Measurements from ENCODE around the gene GPALPP1.
"Not testable (repeated sequence)": the region's sequence is repeated elsewhere in the genome, so short reads cannot be mapped to it uniquely, and the experiment has no call there.

GPALPP1 gene, protein sequence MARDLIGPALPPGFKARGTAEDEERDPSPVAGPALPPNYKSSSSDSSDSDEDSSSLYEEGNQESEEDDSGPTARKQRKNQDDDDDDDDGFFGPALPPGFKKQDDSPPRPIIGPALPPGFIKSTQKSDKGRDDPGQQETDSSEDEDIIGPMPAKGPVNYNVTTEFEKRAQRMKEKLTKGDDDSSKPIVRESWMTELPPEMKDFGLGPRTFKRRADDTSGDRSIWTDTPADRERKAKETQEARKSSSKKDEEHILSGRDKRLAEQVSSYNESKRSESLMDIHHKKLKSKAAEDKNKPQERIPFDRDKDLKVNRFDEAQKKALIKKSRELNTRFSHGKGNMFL

DNA sequence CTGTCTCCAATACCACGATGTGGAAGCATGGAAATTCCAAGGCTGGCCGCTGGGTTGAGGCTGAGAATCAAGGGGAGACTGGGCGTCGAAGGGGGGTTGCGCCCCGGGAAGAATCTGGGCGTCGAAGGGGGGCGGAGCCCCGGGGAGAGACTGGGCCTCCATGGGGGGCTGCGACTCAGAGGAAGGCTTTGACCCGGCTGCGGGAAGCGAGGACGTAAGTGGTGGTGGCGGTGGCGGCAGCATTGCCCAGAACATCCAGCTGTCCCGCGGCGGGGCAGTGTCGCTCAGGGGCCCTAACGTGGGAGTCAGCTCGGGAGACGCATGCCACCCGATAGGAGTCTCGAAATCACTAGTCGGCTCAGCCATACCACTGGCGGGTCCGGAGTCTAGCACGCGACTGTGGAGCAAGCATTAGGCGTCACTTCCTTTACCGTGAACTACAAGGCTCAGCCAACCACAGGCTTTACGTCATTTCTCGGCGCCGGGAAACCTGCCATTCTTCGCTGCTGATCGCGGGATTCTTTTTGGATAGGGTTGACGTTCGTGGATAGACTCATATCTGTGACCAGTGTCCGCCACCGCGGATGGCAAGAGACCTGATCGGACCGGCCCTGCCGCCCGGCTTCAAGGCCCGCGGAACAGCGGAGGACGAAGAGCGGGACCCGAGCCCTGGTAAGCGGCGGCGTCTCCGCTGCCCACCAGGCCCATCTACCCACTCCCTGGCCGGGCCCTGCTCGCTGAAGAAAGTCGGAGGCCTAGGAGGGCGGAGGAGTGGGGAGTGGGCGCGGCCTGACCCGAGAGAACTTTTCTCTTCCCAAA is at the start of gene GPALPP1, which contains the start of gene NUFIP1:
TSS of gene GPALPP1 (plus strand) at position 468 of the 819 bp plus-strand sequence. CDS start at position 585, 117 bp downstream.
TSS of gene NUFIP1 (minus strand) at position 401 of the 819 bp plus-strand sequence. CDS start at position 366, 35 bp downstream.
- DNase-seq: peak; percentile 83

DNA sequence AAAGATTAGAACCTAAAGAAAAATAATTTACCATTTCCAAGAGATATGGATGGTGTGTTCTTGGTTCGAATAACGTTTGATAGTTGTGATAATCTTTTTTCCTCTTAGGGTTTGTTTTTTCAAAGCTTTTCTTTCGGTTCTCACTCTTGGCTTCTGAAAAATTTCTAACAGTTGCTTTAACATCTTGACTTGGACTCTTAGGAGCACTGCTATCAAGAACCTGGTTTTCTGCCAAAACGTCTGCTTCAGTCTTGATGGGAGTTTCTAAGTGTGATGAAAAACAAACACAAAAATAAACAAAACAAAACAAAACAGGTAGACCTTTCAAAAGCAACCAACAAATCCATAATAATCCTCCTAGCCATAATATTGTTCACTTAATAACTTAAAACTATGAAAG is 45.9 kb upstream of the GPALPP1 start:
- DNase-seq: not testable (repeated sequence)

DNA sequence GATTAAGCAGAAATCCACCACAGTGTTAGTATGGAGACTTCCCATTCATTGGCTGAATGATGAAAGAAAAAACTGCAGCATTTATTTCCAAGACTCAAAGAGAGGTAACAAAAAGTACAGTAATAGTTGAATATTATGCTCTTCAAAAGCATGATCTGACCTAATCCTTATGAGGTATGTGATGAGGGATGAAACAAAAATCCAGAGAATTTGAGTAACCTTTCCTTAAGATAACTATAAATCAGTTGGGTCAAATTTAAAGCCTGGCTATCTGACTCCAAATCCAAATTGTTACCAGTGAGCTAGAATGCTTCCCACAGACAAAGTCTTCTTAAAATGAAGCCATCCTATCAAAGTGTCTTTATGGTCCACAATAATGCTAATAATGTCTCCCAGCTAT is 38.2 kb upstream of the GPALPP1 start:
- no peak for DNase-seq

DNA sequence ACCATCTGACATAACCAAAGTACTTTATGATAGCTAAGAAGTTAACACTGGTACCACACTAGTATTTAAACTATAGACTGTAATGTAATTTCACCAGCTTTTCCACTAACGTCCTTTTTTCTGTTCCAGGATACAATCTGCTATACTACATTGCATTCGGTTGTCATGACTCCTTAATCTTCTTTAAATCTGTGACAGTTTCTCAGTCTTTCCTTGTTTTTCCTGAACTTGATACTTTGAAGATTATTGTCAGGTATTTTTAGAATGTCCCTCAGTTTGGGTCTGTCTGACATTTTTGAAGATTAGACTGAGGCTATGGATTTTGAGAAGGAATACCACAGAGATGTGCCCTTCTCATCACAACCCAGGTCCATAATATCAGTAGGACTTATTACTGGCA is 36.7 kb upstream of the GPALPP1 start:
- DNase-seq: no peak

DNA sequence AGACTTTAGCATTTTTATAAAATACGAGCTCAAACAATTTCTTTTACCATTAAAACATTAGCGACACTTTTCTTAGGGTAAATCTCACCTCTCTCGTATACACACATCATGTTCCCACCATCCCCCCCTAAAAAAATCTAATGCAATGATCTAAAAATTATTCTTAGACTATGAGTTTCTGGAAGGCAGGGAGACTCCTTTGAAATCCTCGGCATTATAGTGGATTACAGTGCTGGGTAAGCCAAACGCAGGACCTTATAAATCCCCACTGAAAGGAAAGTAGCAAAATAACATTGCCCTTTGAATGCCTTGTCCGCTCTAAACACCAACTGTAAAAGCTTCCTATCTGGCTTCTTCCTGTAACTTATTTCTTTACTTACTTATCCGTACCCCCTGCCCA is 35.1 kb upstream of the GPALPP1 start:
- DNase-seq: no peak

DNA sequence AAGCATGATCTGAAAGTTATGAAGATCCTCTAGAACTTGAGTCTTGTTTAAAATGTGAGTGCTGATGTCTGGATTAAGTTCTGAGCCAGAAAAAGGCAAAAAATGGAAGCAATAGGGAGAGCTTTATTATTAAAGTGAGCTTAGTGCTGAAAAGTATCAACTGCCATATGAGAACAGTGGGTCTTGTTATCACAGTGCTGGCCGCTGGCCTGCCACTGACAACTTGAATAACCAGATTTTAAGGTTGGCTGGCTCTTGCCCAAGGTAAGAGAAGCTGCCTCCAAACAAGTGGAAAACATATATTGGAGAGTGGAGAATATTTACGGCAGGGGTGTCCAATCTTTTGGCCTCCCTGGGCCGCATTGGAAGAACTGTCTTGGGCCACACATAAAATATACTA is 33.9 kb upstream of the GPALPP1 start:
- DNase-seq: no peak

DNA sequence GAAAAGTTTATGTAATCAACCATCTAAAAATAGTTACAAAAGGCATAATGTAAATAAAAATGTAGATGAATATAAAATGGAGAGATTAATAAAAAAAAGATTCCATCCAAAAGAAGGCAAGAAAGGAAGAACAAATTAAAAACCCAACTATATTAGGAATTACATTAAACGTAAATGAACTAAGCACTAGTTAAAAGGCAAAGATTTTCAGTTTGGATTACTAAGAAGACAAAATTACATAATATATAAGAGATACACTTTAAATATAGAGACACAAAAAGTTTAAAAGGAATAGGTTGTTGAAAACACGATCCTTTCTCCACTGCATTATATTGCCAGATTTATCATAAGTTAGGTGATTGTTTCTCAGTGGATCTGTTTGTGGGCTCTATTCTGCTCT is 27.3 kb upstream of the GPALPP1 start:
- no peak for DNase-seq

DNA sequence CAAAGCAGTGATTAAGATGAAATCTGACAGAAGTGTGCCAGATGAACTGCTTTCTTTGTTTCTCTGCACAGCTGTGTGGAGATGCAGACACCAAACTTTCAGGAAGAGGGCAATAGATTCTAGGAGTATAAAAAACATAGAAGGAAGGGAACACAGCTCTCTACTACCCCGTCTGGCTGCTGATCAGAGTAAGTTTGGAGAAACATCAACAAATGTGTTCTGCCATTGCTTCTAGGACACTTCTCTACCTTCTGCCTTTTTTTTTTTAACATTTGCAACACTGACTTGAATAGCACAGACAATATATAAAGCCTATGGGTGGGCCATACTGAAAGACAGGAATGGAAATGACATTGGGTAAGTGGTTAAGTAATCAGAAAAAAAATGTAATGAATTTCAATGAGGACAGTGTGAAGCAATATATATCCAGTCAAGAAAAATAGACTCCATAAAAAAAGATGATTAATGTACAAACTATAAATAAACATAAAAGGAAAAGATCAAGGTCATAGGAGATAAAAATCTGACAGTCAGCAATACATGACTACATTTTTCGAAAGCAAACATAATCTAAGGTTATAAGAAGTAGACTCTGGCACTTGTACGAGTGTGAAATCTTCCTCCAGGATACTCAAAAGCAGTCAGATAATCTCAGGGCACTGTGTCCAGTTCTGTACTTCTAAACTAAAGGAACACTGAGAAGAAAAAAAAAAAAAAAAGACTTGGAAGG is 21.5 kb upstream of the GPALPP1 start:
- DNase-seq: no peak

DNA sequence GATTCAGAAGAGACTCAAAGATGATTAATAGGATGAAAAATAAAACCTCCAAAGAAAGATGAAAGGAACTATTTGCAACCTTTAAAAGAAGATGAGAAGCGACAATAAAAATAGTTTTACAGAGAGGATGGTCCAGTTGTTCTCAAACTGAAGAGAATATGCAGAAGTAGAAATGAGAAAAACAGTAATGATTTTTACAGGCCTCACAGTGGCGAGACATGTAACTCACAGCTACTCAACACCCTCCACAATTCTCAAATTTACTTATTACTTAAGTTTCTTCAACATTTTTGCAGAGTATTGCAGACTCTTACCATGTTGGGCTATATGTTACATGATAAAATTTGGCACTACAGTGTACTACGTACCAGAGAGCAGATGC is 20.9 kb upstream of the GPALPP1 start:
- DNase-seq: no peak

DNA sequence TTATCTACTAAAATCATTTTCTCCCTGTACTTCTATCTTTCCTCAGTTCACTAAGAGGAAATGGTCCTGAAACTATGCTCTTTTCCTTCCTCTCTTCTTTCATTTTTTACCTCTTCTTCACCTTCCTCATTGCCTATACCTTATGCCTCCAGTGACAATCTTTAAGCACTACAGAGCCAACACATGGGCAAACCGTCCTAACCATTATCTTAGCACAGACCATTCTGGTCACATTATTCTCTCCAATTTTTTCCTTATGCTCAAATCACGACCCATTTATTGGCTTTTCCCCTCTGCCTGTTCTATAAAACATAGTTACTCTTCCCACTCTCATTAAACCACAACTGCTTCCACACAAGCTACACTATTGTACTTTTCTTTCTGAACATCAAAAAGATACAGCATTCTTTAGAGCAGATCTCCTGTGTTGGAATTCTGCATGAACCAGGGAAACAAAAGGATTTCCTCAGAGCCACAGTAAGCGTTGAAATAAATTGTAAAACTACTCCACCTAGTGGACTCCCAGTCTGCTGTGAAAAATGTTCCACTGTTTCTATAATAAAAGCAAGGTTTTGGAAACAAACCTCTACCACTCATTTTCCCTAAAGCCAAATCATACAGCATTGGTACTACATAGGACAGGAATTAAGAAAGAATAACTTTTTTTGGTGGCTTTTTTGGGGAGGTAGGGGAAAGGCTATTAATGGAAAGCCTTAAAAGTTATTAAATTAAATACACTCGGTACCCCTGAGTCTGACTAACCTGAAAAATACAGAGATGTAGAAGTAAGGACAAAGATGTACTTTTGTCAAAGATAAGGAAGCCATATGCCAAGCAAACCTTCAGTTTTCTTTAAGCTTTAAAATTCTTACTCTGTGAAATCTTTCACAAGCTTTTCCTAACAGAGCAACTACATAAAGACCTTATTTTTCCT is 19.5 kb upstream of the GPALPP1 start:
- DNase-seq: peak; percentile 34

DNA sequence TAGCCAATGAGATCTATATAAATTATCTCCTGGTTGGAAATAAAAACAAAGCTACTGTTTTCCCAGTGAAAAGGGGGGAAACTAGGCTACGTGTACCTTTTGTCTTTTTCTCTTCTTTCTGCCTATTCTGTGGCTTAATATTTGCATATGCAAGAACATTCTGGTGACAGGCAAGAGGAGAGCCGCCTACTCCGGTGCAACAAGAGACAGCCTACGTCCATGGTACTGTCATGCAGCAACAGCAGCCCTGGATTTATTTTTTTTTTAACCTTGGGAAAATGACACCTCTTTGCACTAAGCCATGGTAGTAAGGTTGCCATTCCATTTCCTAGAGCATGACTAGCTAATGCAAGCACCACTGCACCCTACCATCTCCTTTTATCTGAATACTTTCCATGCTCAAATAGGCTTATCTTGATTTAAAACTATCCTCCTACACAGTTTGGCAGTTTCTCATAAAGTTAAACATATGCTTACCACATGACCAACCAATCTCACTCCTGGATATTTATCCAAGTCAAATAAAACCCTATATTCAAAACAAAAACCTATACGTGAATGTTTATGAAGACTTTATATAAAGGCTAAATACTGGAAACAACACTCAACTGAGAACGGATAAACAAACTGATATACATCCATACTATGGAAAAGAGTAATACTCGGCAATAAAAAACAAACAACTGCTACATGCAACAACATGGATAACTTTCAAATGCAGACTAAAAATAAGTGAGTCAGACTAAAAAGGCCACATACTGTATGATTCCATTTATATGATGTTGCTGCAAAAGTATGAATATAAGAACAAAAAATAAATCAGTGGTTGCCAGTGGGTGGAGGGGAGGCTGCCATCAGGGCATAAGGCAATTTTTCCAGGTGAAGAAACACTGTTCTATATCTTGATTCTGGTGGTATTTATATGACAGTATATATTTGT is 17.4 kb upstream of the GPALPP1 start:
- DNase-seq: no peak

DNA sequence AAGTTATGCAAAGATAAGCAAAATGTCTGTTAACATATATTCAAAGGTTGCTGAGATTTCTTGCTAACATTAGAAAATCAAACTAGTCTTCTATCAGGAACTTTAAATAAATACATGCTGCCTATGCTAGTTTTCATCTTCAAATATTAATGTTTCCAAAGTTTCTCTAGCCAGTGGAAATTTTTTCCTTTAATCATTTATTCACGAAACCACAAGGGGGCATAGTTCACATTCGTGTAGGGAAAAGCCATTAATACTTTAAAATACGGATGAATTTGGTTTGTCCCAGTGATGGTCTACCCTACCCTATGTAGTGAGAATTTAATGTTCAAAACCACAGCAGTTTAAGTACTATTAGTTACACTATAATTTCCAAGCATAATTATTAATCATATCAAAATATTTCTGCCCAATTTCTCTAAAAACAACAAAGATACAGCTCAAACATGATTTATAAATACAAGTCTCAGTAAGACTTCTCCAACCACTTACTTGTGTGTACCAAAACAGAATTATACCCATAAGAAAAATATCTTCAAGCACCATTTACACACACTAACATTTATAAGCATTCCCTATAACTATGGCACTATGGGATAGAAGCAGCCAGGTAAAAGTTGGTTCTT is 16.3 kb upstream of the GPALPP1 start:
- no peak for DNase-seq

DNA sequence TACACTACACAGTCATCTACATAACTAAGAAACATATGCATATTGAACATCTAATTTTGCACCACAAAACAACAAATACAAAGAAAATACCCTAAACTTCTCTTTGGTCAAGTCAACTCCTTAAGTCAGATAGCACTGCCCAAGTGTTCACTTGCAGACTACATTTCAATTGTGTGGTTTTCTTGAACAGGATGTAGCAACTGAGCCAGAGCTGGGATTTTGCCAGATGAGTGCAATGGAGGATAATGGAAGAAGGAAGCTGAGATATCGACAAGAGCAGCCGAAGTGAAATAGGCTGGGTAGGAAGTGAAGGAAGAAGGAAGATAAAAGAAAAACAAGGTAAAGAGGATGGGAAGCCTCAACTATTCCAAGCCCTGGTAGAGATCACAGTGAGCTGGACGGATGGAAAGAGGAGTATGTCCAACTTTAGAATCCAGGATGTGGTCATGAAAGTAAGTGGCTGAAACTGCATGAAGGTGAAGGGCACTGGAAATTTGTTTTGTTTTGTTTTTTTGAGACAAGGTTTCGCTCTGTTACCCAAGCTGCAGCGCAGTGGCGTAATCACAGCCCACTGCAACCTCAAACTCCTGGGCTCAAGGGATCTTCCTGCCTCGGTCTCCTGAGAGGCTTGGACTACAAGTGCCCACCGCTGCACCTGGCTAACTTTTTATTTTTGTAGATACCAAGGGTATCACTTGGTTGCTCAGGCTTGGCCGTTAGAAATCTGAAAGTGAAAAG is 15.1 kb upstream of the GPALPP1 start:
- DNase-seq: no peak

DNA sequence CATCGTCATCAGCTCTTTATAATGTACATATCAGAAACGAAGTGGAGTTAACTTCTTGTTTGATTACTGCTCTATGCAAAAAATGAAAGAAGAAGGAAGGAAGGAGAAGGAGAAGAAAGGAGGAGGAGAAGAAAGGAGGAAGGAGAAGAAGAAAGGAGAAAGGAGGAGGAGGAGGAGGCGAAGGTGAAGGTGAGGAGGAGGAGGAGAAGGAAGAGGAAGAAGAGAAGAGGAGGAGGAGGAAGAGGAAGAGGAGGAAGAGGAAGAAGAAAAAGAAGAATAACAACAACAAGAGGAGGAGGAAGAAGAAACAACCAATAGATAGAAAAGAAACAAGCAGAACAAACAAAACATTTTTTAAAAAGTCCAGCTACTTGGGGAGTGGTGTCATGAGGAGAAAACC is 13.1 kb upstream of the GPALPP1 start:
- no peak for DNase-seq

DNA sequence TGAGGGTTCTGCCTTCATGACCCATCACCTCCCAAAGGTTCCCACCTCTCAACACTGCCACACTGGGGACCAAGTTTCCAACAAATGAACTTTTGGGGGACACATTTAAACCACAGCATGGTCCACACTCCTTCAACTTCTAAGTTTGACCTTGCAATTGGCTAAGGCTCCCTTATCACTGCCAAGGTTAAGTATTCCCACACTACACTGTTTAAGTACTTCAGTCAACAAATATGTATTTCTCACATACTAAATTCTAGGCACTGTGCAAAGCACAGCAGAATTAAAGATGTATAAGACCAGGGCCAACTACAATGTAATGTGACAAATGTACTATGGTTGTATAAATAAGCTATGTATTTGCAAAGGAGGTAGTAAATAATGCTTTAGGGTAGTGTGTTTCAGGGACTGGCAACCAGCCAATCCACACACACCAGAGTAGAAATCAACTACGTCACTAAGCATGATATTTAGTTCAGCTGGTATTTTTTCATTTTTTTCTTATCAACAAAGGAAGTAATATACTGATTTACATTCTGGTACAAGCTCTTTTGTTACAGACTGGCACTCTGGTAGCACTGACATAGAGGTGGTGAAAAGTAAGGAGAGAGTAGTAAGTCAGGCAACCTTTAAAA is 12.3 kb upstream of the GPALPP1 start:
- DNase-seq: no peak

DNA sequence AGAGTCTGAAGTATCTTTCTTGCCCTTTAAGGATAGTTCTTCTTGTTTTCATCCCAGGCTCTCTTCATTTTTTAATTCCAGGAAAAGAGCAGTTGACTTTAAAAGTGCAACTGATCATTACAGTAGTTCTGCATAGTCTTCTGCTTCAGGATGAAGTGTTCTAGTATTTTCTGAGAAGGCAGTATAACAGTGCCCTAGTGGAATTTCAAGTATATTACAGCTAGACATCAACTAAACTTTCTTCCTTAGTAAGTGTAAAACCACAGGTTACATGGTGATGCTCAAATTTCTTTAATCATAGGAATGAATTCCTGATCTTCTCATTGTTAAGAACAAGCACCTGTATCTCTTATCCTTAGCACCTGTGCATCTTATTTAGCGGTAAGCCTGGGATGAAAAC is 11.0 kb upstream of the GPALPP1 start:
- DNase-seq: no peak

DNA sequence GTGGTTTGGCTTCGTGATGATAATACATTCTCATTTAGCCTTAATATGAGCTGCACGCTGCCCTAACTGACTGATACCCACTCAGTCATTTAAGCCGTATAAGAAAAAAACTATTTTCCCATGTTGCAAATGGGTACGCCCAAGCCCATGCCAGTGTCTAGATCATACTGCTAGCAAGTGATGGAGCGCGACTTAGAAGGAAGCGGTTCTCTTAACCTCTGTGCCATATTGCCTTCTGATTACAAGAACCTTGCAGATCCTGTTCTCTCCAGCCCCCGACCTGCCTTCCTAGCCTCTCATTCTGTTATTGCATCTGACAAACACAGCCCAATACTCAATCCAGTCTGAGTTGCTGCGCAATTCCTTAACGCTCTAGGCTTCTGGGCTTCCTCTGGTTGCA is 603 bp downstream of the GPALPP1 start:
- no peak for DNase-seq

DNA sequence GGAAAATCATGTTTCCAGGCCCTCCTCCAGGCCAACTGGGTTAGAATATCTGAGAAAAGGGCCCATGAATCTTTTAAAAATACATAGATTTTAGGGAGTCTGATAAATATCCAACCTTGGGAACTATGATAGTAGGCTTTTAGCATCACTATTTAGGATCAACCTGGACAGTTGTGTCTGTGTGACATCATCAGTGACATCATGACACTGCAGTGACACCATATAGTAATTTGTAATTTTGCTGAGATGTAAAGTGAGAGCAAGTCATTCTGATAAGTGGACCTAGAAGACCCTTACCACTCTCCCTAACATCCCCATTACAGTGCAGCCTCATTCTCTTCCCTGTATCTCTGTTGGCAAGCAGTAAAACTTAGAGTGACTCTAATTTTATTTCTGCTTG is 14.1 kb downstream of the GPALPP1 start:
- no peak for DNase-seq

DNA sequence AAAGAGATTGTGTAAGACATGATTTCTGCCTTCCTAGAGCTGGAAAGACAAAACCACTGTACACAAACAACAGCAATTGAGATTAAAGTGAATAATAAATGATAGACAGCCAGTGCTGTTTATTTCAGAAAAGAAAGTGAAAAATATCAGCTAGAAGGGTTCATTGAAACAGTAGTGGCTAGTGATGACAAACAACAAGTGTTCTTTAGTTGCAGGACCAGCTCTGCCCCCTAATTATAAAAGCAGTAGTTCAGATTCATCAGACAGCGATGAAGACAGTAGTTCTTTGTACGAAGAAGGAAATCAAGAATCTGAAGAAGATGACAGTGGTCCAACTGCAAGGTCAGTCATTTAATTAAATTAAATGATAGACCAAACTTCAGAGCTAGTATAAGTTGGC is 14.8 kb downstream of the GPALPP1 start:
- DNase-seq: no peak

DNA sequence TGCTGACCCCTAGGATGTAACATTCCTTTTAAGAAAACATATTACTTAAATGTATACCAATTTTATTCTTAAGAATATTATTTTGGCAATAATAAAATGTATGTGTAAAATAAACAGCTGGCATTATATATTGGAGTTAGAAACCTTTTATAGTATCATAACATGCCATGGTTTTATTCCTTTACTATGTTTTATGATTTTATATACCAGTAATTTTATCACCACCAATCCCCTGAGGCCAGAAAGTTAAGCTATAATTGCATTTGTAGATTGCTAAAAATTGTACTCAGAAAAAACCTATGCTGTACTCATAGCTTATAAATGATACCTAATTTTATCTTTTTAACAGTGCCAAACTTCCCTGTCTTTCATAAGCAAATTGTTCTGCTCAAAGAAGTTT is 17.9 kb downstream of the GPALPP1 start:
- no peak for DNase-seq
